HEK293 (cell line): ENCODE measurements around the gene RSL24D1.

Source experiments
- KLF10 ChIP-seq: fragments of 450-650 bp; IDR thresholded peaks from 2 replicates; pipeline ENCODE4 v1.5.1; 2018; ENCODE audit warnings: missing biosample characterization, mild to moderate bottlenecking, missing genetic modification characterization
- YY2 ChIP-seq: fragments of 450-650 bp; formaldehyde crosslinking; IDR thresholded peaks from 2 replicates; pipeline ENCODE4 v1.5.1; 2016; ENCODE audit warnings: missing biosample characterization, missing genetic modification characterization
- ZBTB1 ChIP-seq: fragments of 450-650 bp; formaldehyde crosslinking; IDR thresholded peaks from 2 replicates; pipeline ENCODE4 v1.5.1; 2016; ENCODE audit warnings: missing biosample characterization, missing genetic modification characterization
- ZBTB48 ChIP-seq: fragments of 450-650 bp; formaldehyde crosslinking; IDR thresholded peaks from 2 replicates; pipeline ENCODE4 v1.5.1; 2016; ENCODE audit warnings: missing biosample characterization, missing genetic modification characterization
- ZBTB7A ChIP-seq: fragments of 450-650 bp; formaldehyde crosslinking; IDR thresholded peaks from 2 replicates; pipeline ENCODE4 v1.5.1; 2016; ENCODE audit warnings: low read depth, missing biosample characterization, missing genetic modification characterization
- ZNF133 ChIP-seq: fragments of 450-650 bp; formaldehyde crosslinking; IDR thresholded peaks from 2 replicates; pipeline ENCODE4 v1.5.1; 2016; ENCODE audit warnings: missing biosample characterization, missing genetic modification characterization
- ZNF449 ChIP-seq: fragments of 450-650 bp; formaldehyde crosslinking; IDR thresholded peaks from 2 replicates; pipeline ENCODE4 v1.5.1; 2017; ENCODE audit warnings: missing biosample characterization, mild to moderate bottlenecking, missing genetic modification characterization, moderate library complexity
- ZNF664 ChIP-seq: fragments of 450-650 bp; formaldehyde crosslinking; IDR thresholded peaks from 2 replicates; pipeline ENCODE4 v1.5.1; 2016; ENCODE audit warnings: missing biosample characterization, missing genetic modification characterization
- ZNF768 ChIP-seq: fragments of 450-650 bp; formaldehyde crosslinking; IDR thresholded peaks from 2 replicates; pipeline ENCODE4 v1.5.1; 2018; ENCODE audit warnings: missing biosample characterization, mild to moderate bottlenecking, missing genetic modification characterization
- ZSCAN30 ChIP-seq: fragments of 450-650 bp; IDR thresholded peaks from 2 replicates; pipeline ENCODE4 v1.5.1; 2018; ENCODE audit warnings: missing biosample characterization, mild to moderate bottlenecking, missing genetic modification characterization, moderate library complexity
- ZXDB ChIP-seq: fragments of 450-650 bp; formaldehyde crosslinking; IDR thresholded peaks from 2 replicates; pipeline ENCODE4 v1.5.1; 2016; ENCODE audit warnings: missing biosample characterization, missing genetic modification characterization
- TF ChIP-seq, protein P1 (sequence below): fragments of 450-650 bp; formaldehyde crosslinking; IDR thresholded peaks from 2 replicates; pipeline ENCODE4 v1.5.1; 2016; ENCODE audit warnings: missing biosample characterization, missing genetic modification characterization

- TF ChIP-seq, protein P1, sequence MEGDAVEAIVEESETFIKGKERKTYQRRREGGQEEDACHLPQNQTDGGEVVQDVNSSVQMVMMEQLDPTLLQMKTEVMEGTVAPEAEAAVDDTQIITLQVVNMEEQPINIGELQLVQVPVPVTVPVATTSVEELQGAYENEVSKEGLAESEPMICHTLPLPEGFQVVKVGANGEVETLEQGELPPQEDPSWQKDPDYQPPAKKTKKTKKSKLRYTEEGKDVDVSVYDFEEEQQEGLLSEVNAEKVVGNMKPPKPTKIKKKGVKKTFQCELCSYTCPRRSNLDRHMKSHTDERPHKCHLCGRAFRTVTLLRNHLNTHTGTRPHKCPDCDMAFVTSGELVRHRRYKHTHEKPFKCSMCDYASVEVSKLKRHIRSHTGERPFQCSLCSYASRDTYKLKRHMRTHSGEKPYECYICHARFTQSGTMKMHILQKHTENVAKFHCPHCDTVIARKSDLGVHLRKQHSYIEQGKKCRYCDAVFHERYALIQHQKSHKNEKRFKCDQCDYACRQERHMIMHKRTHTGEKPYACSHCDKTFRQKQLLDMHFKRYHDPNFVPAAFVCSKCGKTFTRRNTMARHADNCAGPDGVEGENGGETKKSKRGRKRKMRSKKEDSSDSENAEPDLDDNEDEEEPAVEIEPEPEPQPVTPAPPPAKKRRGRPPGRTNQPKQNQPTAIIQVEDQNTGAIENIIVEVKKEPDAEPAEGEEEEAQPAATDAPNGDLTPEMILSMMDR (tag by site-specific recombination) = no peak
- TF ChIP-seq ZNF133 (tag by site-specific recombination) = no peak
- no peak for TF ChIP-seq ZXDB
- no peak for TF ChIP-seq ZSCAN30 (tag by site-specific recombination)
- no peak for TF ChIP-seq ZNF768 (tag by site-specific recombination)
- TF ChIP-seq ZBTB7A (tag by site-specific recombination) = no peak
- TF ChIP-seq ZBTB48 = no peak
- TF ChIP-seq ZBTB1 (tag by site-specific recombination) = no peak
- no peak for TF ChIP-seq YY2
- TF ChIP-seq KLF10 (tag by site-specific recombination) = no peak
- no peak for TF ChIP-seq ZNF449 (tag by site-specific recombination)
- no peak for TF ChIP-seq ZNF664 (tag by site-specific recombination)
Measured at GRCh38 chr15:55230051-55230670, 33.4 kb upstream of the RSL24D1 start.
